Hematopoietic multipotent progenitor cell treated with erythropoietin and hydrocortisone succinate and interleukin-3 and kit ligand, for 17 days (in vitro differentiated cells): Measurements from ENCODE around the gene BMP6.
A peak's percentile ranks its signal among the peaks of the same experiment; 100 is the strongest.
"Not testable (repeated sequence)": the region's sequence is repeated elsewhere in the genome, so short reads cannot be mapped to it uniquely, and the experiment has no call there.

Experiments
- DNase-seq: peaks from one replicate; pipeline ENCODE4 v3.0.0-alpha.2; 2015; ENCODE audit warnings: low spot score

The BMP6 gene

DNA sequence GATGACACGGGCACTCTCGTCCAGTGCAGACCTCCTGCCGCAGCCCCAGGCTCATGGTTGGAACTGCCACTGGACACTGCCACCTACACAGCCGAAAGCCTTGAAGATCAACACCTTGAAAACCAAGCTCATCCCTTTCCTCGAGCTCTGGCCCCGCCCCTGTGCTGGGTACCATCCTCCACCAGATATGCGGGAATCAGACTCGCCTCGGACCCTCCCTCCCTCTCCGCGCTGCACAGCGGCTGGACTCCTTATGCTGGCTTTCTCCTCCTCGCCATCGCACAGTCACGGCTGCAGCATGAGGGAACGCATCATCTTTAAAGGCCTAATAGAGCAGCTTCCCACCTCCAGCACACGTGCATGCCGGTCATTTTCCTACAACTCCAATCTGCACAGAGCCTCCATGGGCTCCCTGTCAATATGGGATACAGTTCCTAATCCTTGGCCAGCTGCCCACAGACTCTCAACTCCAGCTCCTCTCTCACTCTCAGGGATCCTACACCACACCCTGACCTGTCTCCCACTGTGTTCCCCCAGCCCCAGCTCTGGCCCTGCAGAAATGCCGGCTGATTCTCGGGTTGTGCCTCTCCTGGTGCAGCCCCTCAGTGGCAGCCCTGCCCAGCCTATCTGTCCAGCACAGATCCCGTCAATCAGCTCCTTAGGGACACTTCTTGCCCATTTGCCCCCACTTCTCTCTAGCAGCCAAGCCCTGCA is 161.5 kb downstream of the BMP6 start:
- DNase-seq, result no peak

DNA sequence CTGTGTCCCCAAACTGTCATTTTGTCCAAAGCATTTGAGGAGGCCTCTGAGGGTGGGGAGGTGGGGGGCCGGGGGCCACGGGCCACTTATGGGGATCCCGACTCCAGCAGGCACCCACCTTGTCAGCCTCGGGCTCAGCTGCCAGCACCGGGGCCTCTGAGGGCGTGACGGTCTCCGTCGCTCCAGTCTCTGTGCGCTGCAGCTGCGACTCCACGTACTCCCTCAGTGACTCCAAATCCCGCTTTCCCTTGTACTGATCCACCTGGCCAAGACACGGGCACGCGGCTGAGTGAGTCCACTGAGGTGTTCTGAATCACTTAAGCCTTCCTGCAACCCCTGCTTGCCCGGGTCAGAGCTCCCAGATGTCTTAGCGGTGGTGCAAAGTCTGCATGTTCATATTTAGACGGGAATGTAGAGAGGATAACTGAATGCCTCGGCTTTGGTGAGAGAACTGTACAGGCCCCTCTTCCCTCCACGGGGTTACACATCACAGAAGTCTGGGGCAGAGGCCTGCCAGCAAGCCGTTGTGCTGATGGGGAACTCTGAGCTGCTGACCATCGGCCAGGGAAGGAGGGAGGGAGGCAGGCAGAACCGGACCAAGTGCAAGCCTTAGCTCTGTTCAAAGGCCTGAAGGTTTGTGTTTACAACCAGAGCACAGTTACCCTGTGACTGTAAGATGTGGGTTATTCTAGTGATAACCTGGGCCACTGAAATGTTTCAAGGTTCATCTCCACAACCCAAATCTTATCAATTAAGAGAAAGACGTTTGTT is 162.9 kb downstream of the BMP6 start:
- no peak for DNase-seq

DNA sequence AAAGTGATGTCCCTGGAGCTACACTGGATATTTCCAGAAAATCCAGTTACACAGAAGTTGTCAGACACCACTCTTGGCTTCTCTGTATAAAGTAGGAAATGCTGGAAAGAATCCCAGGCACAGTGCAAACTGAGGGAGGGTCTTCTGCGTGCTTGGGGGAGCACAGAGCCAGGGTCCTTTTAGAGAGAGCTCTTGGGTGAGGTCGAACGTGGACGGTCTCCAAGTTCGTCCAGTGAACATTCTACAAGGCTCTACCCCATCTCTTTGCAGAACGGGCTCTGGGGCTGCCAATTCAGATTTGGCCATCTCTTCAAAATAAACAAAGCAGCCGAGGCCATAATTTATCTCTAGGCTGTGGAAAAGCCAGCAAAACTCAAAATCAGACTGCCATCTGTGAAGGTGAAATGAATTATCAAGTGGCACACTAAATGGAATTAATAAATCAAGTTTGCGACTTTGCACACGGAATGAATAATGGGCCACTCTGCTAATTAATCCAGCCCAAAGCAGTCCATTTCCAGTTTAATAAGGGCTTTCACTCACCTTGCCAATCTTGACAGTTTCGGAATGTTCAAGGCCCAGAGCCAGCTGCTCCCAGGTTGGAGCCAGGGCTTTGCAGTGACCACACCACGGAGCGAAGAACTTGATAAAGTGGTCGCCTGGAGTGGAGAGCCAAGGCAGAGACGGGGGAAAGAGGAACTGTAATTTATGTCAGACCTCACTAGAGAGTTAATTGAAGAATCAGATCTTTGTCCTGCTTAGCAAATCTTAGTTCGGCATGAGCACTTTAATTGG is 165.4 kb downstream of the BMP6 start:
- no peak for DNase-seq

DNA sequence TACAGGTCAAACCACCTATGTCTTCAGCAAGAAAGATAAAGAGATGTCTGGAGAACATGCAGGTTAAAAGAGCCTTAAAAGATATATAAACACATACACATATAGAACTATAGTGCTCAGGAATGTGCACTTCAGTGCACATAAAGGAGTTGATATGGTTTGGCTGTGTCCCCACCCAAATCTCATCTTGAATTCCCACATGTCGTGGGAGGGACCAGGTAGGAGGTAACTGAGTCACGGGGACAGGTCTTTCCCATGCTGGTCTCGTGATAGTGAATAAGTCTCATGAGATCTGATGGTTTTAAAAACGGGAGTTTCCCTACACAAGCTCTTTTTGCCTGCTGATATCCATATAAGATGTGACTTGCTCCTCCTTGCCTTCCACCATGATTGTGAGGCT is 166.5 kb downstream of the BMP6 start:
- DNase-seq, result not testable (repeated sequence)

DNA sequence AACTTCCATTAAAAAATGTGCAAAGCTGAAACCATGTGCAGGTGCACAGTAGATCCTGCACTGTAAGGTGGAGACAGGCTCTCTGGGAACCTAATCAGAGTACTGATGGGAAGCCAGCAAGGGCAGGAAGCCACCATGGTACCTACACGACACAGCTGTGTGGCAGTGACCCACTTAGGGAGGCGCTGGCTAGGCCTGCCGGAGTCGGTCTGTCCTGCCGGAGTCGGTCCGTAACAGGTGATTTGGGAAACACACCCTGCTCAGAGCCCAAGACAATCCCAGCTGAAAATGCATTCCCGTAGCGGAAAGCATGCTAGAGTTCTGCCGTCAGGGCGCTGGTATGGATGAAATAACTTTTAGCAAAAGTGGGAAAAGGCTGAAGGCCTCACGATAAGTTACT is 167.4 kb downstream of the BMP6 start:
- DNase-seq, result no peak

DNA sequence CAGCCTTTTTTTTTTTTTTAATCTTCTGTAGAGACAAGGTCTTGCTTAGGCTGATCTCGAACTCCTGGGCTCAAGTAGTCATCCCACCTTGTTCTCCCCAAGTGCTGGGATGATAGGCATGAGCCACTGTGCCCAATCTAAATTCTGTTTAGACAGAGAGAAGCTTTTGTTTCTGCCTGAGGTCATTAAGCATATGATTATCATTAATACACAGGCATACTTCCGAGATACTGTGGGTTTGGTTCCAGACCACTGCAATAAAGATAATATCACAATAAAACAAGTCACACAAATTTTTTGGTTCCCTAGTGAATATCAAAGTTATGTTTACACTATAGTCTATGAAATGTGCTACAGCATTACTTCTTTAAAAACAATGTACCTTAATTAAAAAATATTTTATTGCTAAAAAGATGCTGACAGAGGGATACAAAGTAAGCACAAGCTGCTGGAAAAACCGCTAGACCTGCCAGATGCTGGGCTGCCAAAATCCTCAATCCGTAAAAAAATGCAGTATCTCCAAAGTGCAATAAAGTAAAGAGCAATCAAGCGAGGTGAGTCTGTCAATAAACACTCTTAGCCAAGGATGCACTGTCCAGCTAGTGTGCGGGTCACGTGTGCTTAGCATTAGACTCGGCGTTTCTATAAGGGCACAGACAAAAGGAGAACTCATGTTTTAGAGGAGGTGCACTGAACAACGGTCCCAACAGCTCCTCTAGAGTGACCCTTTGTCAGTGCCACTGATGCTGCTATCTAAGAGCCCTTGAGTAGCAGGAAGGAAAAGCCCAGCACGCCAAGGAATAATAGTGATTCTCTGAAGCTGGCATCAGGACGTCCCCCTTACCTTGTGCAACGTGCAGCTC is 168.6 kb downstream of the BMP6 start:
- no peak for DNase-seq

DNA sequence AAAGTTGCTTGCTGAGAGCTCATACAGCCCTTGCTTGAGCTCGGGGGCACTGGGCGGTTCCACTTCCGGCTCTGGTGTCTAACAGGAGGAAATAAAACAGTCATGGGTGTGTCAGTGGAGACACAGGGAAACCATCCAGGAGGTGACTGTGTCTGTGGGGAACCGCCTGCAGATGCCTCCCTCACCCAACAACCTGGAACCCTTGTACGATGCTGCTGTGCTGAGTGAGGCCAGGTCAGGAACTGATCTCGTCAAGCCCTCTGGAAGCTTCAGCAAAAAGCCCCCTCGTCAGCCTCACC is 169.2 kb downstream of the BMP6 start:
- no peak for DNase-seq

DNA sequence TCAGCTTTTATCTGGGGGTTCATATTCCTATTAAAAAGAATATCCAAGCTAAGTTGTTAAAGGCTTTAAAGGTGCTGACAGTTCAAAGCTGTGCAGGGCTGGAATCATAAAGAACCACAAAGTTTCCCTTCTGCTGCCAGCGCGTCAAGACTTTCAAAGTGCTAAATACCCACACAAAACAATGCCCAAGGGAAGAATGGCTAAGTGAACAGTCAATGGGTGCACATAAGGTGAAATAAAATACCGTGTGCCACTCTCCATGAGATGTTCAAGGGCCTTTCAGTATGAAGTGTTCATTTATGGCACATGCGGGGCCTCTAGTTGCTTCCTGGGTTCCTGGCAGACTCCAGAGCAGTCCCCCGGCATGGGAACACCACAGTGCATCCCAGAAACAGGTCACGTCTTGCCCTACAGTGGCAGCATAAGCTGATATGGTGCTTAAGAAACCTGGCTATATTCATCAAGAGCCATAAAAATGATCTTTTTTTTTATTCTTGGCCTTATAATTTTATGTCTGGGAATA is 170.6 kb downstream of the BMP6 start:
- DNase-seq, result no peak

DNA sequence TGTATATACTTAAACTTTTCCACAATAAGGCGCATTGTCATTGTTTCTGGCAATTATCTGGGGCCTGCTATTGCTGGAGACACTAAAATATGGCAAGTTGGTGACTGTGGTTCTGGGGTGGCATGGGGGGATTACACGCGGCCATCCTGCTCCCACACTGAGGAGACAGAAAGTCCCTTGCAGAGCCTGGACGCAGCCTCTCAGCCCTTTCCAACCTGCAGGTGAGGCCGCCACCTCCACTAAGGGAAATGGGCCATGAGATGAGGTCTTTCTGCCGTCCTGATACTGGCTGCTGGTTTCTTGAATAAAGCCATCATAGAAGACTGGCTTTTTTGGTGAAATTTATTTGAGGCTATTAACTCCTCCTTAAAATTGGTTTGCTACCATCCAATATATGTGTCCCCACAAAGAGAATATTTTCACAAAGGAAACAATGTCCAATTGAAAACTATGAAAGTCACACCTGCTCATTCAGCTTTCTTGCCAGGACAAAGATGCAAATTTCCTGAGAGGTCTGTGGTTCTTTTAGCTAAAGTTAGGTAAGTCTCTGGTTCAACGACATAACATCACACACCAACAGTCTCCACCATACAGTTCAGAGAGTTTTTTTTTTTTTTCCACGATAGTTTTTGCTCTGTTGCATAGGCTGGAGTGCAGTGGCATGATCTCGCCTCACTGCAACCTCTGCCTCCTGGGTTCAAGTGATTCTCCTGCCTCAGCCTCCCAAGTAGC is 171.7 kb downstream of the BMP6 start:
- no peak for DNase-seq

DNA sequence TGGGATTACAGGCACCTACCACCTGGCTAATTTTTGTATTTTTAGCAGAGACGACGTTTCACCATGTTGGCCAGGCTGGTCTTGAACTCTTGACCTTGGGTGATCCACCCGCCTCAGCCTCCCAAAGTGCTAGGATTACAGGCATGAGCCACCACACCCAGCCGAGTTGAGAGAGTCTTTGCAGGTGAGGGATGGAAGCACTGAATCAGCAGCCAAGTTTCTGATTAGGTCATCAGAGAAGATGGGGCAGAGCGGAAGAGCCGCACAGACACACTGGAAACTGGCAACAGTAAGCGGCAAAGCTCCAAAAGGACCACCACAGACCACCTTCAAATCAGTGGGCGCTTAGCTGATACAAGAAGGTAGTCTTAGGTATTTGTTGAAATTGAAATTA is 172.3 kb downstream of the BMP6 start:
- DNase-seq, result not testable (repeated sequence)

DNA sequence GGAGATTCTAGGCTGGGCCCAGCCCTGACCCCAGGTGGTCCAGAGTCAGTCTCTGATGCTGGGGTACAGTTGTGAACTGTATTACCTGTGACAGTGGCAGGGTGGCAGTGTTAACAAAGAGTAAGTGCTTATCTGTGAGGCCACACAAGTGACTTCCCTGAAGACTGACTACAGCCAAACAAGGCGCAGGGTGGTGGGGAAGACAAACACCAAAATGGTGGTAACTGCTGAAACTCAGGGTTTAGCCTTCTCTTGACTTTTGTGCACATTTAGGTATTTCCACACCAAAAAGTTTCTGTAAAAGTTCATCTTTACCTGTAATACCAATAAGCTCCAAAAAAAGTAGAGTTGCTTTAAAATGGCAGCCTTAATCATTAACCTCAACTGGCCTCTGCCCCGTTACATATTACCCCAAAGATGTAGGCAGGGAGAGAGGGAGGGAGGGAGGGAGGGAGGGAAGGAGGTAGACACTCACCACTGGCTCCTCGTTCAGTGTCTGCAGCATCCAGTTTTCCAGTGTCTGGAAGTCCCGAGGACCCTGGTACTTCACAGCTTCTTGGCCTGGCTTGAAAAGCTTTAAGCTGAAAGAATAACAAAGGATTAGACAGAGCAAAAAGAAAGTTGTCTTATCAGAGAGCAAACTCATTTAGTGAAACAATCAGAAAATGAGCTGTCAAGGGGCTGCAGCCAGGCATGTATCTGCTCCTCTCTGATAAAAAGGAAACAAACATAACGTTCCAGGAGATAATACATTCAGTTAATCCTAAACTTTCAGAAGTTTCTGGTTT is 173.4 kb downstream of the BMP6 start:
- DNase-seq, result peak; percentile 54

DNA sequence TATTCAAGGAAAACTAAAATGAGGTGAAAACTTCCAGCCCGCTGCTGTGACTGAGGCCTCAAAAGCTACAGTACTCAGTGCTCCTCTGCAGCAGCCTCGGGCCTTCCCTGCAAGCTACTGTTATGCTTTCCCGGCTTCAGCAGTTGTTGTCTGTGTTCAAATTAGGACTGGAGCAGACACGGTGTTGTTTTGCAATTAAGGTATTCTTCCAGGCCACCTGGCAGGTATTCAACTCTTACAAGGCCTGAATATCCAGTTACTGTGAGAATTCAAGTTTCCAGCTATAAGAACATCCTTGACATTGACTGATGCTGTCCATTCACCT is 174.0 kb downstream of the BMP6 start:
- DNase-seq, result peak; percentile 23

DNA sequence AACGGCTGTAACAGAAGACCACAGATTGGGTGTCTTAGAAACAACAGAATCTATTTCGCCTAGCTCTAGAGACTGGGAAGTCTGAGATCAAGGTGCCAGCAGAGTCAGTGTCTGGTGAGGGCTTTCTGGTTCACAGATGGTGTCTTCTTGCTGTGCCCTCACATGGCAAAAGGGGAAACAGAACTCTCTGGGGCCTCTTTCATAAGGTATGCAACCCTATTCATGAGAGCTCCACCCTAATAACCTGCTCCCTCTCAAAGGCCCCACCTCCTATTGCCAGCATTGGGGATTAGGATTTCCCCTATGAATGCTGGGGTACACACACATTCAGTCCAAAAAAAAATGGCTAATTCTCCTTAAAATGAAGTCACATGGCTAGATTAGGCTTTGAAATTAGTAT is 174.7 kb downstream of the BMP6 start:
- DNase-seq, result no peak

DNA sequence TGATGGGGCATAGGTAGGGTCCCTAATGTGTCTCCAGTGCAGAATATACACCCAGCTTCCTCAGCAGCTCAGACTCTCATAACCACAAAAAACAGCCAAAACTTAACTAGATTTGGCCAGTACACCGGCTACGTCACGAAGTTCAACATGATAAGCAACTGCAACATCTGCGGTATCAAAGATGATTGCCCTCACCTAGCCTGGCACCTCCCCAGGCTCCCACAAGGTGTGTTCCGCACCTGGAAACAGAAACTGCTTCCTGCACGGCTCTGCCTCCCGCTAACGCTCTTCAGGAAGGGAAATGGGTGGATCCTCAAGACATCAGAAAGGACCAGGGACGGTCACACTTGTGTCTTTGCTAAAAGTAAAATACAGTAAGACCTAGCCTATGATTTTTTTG is 175.2 kb downstream of the BMP6 start:
- DNase-seq, result no peak

DNA sequence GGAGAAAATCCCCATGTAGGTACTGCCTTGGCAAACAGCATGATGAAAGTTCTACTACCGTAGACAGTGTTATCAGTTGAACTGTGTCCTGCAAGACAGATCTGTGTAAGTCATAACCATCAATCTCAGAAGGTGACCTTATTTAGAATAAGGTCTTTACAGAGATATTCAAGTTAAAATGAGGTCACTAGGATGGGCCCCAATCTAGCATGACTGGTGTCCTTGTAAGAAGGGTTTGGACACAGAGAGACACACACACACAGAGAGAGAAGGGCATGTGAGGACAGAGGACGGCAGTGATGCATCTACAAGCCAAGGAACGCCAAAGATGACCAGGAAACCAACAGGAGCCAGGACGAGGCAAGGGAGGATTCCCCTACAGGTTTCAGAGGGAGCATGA is 175.9 kb downstream of the BMP6 start:
- no peak for DNase-seq

DNA sequence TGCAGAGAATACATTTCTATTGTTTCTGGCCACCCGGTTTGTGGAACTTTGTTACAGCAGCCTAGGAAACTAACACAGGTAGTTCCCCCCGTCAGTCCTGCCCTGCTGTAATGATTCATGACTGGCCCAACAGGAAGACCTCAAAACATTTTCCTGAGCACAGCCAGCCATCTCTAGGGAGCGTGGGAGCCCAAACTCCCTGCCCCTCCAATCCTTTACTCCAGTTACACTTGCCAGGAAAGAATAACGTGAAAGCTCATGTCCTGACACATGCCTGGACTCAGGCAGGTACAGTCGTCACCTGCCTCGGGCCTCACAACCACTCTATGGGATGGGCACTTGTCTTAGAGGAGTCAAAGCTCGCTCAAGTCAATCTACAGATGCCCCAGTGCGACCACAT is 176.3 kb downstream of the BMP6 start:
- no peak for DNase-seq

DNA sequence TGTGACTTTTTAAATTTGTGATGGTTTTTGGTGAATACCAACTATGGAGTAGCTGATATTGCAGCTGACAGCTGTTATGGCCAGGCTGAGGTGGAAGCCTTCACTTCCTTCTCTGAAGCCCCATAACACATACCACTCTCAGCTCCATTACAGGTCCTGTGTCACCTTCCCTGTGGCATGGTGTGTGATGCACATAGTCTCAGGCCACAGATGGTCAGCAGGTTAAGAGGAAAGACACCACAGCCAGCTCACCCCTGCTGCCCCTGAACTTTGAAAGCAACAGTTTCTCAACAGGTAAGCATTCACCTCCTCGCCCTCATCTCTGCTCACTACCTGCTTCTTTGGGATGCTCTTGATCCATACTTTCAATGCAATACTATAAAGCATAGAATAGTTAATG is 177.0 kb downstream of the BMP6 start:
- no peak for DNase-seq

DNA sequence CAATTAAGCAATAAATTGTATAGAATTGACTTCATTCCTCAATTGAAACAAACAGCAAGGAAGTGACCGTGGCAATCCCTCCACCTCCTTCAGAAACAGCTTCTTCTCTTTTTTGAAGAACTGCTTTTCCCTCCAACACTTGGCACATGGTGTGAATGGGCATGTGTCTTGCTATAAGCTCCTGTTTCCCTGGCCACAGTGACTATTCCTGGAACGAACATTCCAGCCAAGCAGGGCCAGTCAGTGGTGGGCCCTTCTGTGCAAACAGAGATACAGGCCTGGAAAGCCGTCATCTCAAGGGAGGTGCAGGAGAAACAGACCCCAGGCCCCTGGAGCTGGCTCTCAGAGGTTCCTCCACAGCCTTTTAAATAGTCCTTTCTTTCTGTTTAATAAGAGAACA is 177.8 kb downstream of the BMP6 start:
- DNase-seq, result no peak

DNA sequence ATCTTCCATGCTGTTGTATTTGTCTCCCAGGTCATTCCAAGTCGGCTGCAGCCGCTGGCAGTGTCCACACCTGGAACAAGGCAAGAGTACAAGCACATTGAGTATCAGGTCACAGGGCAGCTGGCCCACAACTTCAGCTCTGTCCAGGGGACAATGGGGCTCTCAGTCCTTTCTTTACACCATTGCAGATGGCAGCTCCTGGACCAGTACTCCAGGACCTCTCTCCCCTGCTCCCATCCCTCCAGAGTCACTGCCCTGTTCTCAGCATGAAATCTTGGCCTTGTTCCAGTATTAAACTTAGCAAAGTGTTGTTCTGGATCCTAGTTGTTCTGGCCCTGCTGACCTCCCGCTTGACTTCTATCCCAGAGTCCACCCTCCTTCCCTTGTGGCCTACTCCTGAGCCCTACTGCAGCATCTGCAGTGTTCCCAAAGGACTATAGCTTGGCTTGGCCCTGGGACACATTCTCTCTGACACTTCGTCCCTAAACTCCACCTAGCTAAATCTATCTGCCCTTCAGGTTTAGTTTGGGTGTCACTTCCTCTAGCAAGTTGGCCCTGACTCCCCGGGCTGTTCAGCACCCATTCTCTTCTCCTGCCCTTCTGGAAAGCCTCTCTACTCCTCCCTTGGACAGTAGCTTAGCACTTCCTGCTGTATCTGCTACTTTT is 178.9 kb downstream of the BMP6 start:
- no peak for DNase-seq

DNA sequence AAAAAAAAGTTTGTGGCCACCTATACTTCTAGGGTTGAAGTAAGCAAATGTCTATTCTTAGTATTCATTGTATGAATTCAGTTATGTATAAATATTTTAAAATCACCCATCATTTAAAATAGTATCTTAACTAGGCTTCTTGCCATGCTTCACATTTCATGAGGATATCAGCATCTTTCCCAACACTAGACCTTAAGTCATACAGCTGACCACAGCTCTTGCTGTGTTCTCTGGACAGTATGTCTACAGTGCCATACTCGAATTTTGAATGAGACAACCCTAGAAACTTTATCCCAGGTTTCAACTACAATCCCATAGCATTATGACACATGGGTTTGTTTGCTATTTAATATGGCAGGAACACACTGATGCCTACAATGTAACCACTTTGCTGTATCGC is 179.5 kb downstream of the BMP6 start:
- DNase-seq, result no peak
